GM18907 (cell line): ENCODE measurements around the gene FKBP6.
"Not testable (repeated sequence)": the region's sequence is repeated elsewhere in the genome, so short reads cannot be mapped to it uniquely, and the experiment has no call there.

ENCODE experiments used
- ATAC-seq: cut with Tn5 transposase; IDR thresholded peaks from one replicate; pipeline ENCODE4 v1.9.1; 2021; ENCODE audit warnings: mild to moderate bottlenecking, moderate library complexity; ENCODE audit not compliant: unreplicated experiment

The FKBP6 gene

GRCh38 chr7:73387908-73388414, 60.0 kb downstream of the FKBP6 start:
- ATAC-seq = no peak

GRCh38 chr7:73391396-73391795, 63.4 kb downstream of the FKBP6 start:
- ATAC-seq = no peak

- no peak for ATAC-seq
These were observed 66.5 kb downstream of the FKBP6 start for GRCh38 chr7:73394422-73394821.

GRCh38 chr7:73395538-73396503, 67.9 kb downstream of the FKBP6 start:
- no peak for ATAC-seq

GRCh38 chr7:73397521-73398281, 69.7 kb downstream of the FKBP6 start:
- no peak for ATAC-seq

- ATAC-seq = not testable (repeated sequence)
These were observed 71.5 kb downstream of the FKBP6 start for GRCh38 chr7:73399185-73400050.

- not testable (repeated sequence) for ATAC-seq
These were observed 76.9 kb downstream of the FKBP6 start for GRCh38 chr7:73404860-73405259.
